ENCODE results near the gene ATOX1. TPM values are rescaled to one million over a fixed set of nuclear protein-coding genes. Genes with fewer than 3 reads are reported as not detected.

Gene ATOX1
- total RNA-seq, 1 donor from 2014 or later: 265 TPM

DNA sequence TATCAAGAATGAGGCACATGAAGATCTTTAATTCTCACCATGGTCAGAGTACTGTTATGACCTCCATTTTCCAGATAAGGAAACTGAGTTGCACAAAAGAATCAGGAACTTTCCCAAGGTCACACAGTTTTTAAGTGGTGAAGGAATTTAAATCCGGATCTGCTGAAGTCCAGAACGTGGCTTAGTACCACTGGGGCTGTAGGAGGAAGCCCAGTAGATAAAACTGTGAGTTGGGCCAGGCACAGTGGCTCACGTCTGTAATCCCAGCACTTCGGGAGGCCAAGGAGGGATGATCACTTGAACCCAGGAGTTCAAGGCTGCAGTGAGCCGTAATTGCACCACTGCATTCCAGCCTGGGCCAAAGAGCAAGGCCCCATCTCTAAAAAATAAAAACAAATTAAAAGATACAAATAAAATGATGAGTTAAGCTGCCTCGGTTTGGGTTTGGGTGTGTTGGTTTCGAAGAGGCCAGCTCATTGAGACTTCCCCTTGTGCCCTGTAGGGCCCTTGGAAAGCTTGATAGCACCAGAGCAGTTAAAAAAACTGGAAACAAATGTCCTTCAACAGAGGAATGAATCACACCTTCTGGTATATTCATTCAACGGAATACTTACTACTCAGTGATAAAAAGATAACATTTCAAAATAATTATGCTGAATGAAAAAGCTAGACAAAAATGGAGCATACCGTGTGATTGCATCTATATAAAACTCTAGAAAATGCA, 20.1 kb downstream of the ATOX1 start:
- FAIRE-seq: no peak
- no peaks in the 10 kb centered on the region for H3K27me3 ChIP-seq (ENCODE audit: insufficient read depth, low read length)
- H3K4me3 ChIP-seq (ENCODE audit: insufficient read depth, low read depth, low read length): no peak overlapping the region
- Mint-ChIP-seq H3K9me3 (ENCODE audit: unreplicated experiment) (no peaks in the 10 kb centered on the region), H3K27ac (ENCODE audit: unreplicated experiment) (peak overlapping the region; percentile 99), H3K27me3 (ENCODE audit: low read depth, unreplicated experiment) (no peaks in the 10 kb centered on the region), H3K36me3 (ENCODE audit: low read depth, unreplicated experiment) (peaks cover 1% of the 10 kb centered on the region), H3K4me1 (ENCODE audit: low read depth, unreplicated experiment) (peaks cover 49% of the 10 kb centered on the region), H3K4me3 (ENCODE audit: unreplicated experiment) (peak overlapping the region; percentile 55)
- H3K9ac ChIP-seq (ENCODE audit: low read length): no peak overlapping the region
- peaks cover 47% of the 10 kb centered on the region for H3K4me1 ChIP-seq (ENCODE audit: insufficient read depth, low read length)
- no peak overlapping the region for H3K4me2 ChIP-seq (ENCODE audit: low read length)
- H3K9me3 ChIP-seq (ENCODE audit: insufficient read depth, low read depth, low read length): no peaks in the 10 kb centered on the region
- H3K79me2 ChIP-seq (ENCODE audit: insufficient read depth, low read length): no peaks in the 10 kb centered on the region
- no peaks in the 10 kb centered on the region for H4K20me1 ChIP-seq (ENCODE audit: insufficient read depth, low read length)
- peak overlapping the region; percentile 100 for H3K27ac ChIP-seq (ENCODE audit: low read depth, low read length)
- DNase-seq (ENCODE audit: low read depth): peak; percentile 56
- no peak overlapping the region for H2AFZ ChIP-seq (ENCODE audit: low read depth, low read length)
- TF ChIP-seq EZH2 (IDR thresholded peaks at IDR 0.05; ENCODE audit: insufficient read depth, low read length): no peak
- TF ChIP-seq, protein P1, sequence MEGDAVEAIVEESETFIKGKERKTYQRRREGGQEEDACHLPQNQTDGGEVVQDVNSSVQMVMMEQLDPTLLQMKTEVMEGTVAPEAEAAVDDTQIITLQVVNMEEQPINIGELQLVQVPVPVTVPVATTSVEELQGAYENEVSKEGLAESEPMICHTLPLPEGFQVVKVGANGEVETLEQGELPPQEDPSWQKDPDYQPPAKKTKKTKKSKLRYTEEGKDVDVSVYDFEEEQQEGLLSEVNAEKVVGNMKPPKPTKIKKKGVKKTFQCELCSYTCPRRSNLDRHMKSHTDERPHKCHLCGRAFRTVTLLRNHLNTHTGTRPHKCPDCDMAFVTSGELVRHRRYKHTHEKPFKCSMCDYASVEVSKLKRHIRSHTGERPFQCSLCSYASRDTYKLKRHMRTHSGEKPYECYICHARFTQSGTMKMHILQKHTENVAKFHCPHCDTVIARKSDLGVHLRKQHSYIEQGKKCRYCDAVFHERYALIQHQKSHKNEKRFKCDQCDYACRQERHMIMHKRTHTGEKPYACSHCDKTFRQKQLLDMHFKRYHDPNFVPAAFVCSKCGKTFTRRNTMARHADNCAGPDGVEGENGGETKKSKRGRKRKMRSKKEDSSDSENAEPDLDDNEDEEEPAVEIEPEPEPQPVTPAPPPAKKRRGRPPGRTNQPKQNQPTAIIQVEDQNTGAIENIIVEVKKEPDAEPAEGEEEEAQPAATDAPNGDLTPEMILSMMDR (IDR thresholded peaks at IDR 0.05; ENCODE audit: insufficient read depth, low read depth, low read length): no peak
- no peaks in the 10 kb centered on the region for H3K36me3 ChIP-seq (ENCODE audit: insufficient read depth, low read length)

DNA sequence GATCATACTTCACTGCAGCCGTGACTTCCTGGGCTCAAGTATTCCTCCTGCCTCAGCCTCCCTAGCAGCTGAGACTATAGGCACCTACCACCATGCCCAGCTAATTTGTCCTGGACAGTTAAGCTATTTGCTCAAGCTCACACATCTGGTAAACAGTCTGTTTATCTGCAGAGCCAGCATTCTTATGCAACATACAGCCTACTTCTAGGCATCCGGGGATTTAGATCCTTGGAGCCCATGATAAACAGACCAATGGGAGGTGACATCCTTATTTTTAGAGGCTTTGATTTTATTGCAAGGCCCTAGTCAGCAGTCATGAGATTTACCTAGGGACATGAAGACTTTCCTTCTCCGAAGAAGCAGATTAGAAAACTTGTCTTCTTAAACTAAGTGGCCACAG, 21.0 kb downstream of the ATOX1 start:
- H3K27me3 Mint-ChIP-seq (ENCODE audit: low read depth, unreplicated experiment): no peaks in the 10 kb centered on the region
- FAIRE-seq (no peak), DNase-seq (ENCODE audit: low read depth) (no peak)
- H2AFZ ChIP-seq (ENCODE audit: low read depth, low read length): no peak overlapping the region
- H3K27me3 ChIP-seq (ENCODE audit: insufficient read depth, low read length): no peaks in the 10 kb centered on the region
- TF ChIP-seq, protein P1 (IDR thresholded peaks at IDR 0.05; ENCODE audit: insufficient read depth, low read depth, low read length): no peak
- TF ChIP-seq EZH2 (IDR thresholded peaks at IDR 0.05; ENCODE audit: insufficient read depth, low read length): no peak
- H3K9me3 Mint-ChIP-seq (ENCODE audit: unreplicated experiment): no peaks in the 10 kb centered on the region
- H3K4me1 Mint-ChIP-seq (ENCODE audit: low read depth, unreplicated experiment): peaks cover 41% of the 10 kb centered on the region
- no peak overlapping the region for H3K4me2 ChIP-seq (ENCODE audit: low read length)
- peak overlapping the region; percentile 34 for H3K27ac Mint-ChIP-seq (ENCODE audit: unreplicated experiment)
- H3K79me2 ChIP-seq (ENCODE audit: insufficient read depth, low read length): no peaks in the 10 kb centered on the region
- no peaks in the 10 kb centered on the region for H3K36me3 ChIP-seq (ENCODE audit: insufficient read depth, low read length)
- H3K27ac ChIP-seq (ENCODE audit: low read depth, low read length): no peak overlapping the region
- H3K4me1 ChIP-seq (ENCODE audit: insufficient read depth, low read length): peaks cover 40% of the 10 kb centered on the region
- H4K20me1 ChIP-seq (ENCODE audit: insufficient read depth, low read length): no peaks in the 10 kb centered on the region
- H3K4me3 ChIP-seq (ENCODE audit: insufficient read depth, low read depth, low read length): no peak overlapping the region
- no peak overlapping the region for H3K4me3 Mint-ChIP-seq (ENCODE audit: unreplicated experiment)
- peaks cover 1% of the 10 kb centered on the region for H3K36me3 Mint-ChIP-seq (ENCODE audit: low read depth, unreplicated experiment)
- no peak overlapping the region for H3K9ac ChIP-seq (ENCODE audit: low read length)
- no peaks in the 10 kb centered on the region for H3K9me3 ChIP-seq (ENCODE audit: insufficient read depth, low read depth, low read length)

DNA sequence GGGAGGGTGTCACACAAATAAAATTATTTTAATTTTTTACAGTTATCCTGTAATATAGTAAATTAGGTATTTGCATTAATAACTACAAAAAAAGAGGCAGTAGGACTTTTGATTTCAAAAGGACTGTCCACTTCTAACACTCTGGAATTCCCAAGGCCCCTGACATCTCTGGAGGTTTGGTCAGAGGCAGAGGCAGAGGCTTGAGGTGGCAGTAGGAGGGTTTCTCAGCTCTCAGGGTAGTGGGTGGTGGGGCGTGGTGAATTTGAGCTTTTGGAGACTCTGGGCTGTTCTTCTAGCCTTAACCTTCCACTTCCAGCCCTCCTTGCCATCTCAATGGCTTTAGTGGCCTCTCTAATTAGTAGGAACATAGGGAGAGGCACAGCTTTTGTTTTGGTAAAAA, 22.8 kb downstream of the ATOX1 start:
- Histone ChIP-seq H3K9ac (ENCODE audit: low read length) (no peak overlapping the region), H3K79me2 (ENCODE audit: insufficient read depth, low read length) (no peaks in the 10 kb centered on the region), H3K36me3 (ENCODE audit: insufficient read depth, low read length) (no peaks in the 10 kb centered on the region), H3K9me3 (ENCODE audit: insufficient read depth, low read depth, low read length) (no peaks in the 10 kb centered on the region), H3K4me1 (ENCODE audit: insufficient read depth, low read length) (peaks cover 23% of the 10 kb centered on the region), H3K4me2 (ENCODE audit: low read length) (no peak overlapping the region), H3K4me3 (ENCODE audit: insufficient read depth, low read depth, low read length) (no peak overlapping the region), H4K20me1 (ENCODE audit: insufficient read depth, low read length) (no peaks in the 10 kb centered on the region), H3K27ac (ENCODE audit: low read depth, low read length) (no peak overlapping the region), H2AFZ (ENCODE audit: low read depth, low read length) (no peak overlapping the region), H3K27me3 (ENCODE audit: insufficient read depth, low read length) (no peaks in the 10 kb centered on the region)
- no peaks in the 10 kb centered on the region for H3K9me3 Mint-ChIP-seq (ENCODE audit: unreplicated experiment)
- H3K4me1 Mint-ChIP-seq (ENCODE audit: low read depth, unreplicated experiment): peaks cover 29% of the 10 kb centered on the region
- H3K4me3 Mint-ChIP-seq (ENCODE audit: unreplicated experiment): no peak overlapping the region
- DNase-seq (ENCODE audit: low read depth) (no peak), FAIRE-seq (no peak)
- TF ChIP-seq, protein P1 (IDR thresholded peaks at IDR 0.05; ENCODE audit: insufficient read depth, low read depth, low read length): no peak
- TF ChIP-seq EZH2 (IDR thresholded peaks at IDR 0.05; ENCODE audit: insufficient read depth, low read length): no peak
- no peak overlapping the region for H3K27ac Mint-ChIP-seq (ENCODE audit: unreplicated experiment)
- peaks cover 1% of the 10 kb centered on the region for H3K36me3 Mint-ChIP-seq (ENCODE audit: low read depth, unreplicated experiment)
- H3K27me3 Mint-ChIP-seq (ENCODE audit: low read depth, unreplicated experiment): no peaks in the 10 kb centered on the region
